Parathyroid adenoma (tissue), 2 donors: Measurements from ENCODE around the gene METTL25B.

Experiments
- H2AFZ ChIP-seq: fragments of 300-600 bp; sonication (generic); one replicate; pipeline ENCODE4 v1.7.0; 2017; ENCODE audit warnings: antibody characterized with exemption, mild to moderate bottlenecking
- H3K27ac ChIP-seq: fragments of 300-600 bp; sonication (generic); one replicate; pipeline ENCODE4 v1.7.0; 2017
- H3K27me3 ChIP-seq: fragments of 300-600 bp; sonication (generic); one replicate; pipeline ENCODE4 v1.7.0; 2017; ENCODE audit warnings: low read length; ENCODE audit not compliant: control insufficient read depth, insufficient read depth
- H3K36me3 ChIP-seq: fragments of 300-600 bp; sonication (generic); one replicate; pipeline ENCODE4 v1.7.0; 2017; ENCODE audit warnings: low read length; ENCODE audit not compliant: control insufficient read depth, insufficient read depth
- H3K4me1 ChIP-seq: fragments of 300-600 bp; sonication (generic); one replicate; pipeline ENCODE4 v1.7.0; 2017; ENCODE audit warnings: control low read depth
- H3K4me2 ChIP-seq: fragments of 300-600 bp; sonication (generic); one replicate; pipeline ENCODE4 v1.7.0; 2017; ENCODE audit warnings: low read length
- H3K4me3 ChIP-seq: fragments of 300-600 bp; sonication (generic); one replicate; pipeline ENCODE4 v1.7.0; 2017; ENCODE audit warnings: low read depth, low read length
- H3K79me2 ChIP-seq: fragments of 300-600 bp; sonication (generic); one replicate; pipeline ENCODE4 v1.7.0; 2017; ENCODE audit warnings: control low read depth
- H3K9ac ChIP-seq: fragments of 300-600 bp; sonication (generic); one replicate; pipeline ENCODE4 v1.7.0; 2017; ENCODE audit warnings: mild to moderate bottlenecking
- H3K9me3 ChIP-seq: fragments of 300-600 bp; sonication (generic); one replicate; pipeline ENCODE4 v1.7.0; 2017; ENCODE audit warnings: low read length; ENCODE audit not compliant: control insufficient read depth
- CTCF ChIP-seq: fragments of 300-600 bp; sonication (generic); IDR thresholded peaks from one replicate; pipeline ENCODE4 v1.7.0; 2017; ENCODE audit warnings: antibody characterized with exemption, mild to moderate bottlenecking
- donor health status: primary hyperparathyroidism.

Gene METTL25B

GRCh38 chr1:156721535-156721934, 6.7 kb upstream of the METTL25B start:
- H3K9me3 ChIP-seq: no peaks in the 10 kb centered on the region
- H3K79me2 ChIP-seq: peaks cover 14% of the 10 kb centered on the region
- no peak overlapping the region for H3K27ac ChIP-seq
- no peak overlapping the region for H3K9ac ChIP-seq
- H3K27me3 ChIP-seq: no peaks in the 10 kb centered on the region
- H3K4me2 ChIP-seq: no peak overlapping the region
- no peaks in the 10 kb centered on the region for H3K4me1 ChIP-seq
- H2AFZ ChIP-seq: no peak overlapping the region
- no peak for TF ChIP-seq CTCF
- H3K36me3 ChIP-seq: no peaks in the 10 kb centered on the region
- H3K4me3 ChIP-seq: no peak overlapping the region

GRCh38 chr1:156725683-156726280, 2.5 kb upstream of the METTL25B start:
- no peaks in the 10 kb centered on the region for H3K4me1 ChIP-seq

GRCh38 chr1:156726549-156727226, 1.6 kb upstream of the METTL25B start:
- Histone ChIP-seq H3K27ac (no peak overlapping the region), H3K27me3 (no peaks in the 10 kb centered on the region), H2AFZ (no peak overlapping the region), H3K36me3 (no peaks in the 10 kb centered on the region), H3K4me2 (peak overlapping the region; percentile 63), H3K9me3 (no peaks in the 10 kb centered on the region), H3K9ac (no peak overlapping the region), H3K4me3 (peak overlapping the region; percentile 19), H3K4me1 (no peaks in the 10 kb centered on the region), H3K79me2 (peaks cover 14% of the 10 kb centered on the region)
- peak; percentile 21 for TF ChIP-seq CTCF

More at GRCh38 chr1:156725683-156726280, 2.5 kb upstream of the METTL25B start:
- no peak overlapping the region for H2AFZ ChIP-seq
- H3K9me3 ChIP-seq: no peaks in the 10 kb centered on the region
- H3K27ac ChIP-seq: no peak overlapping the region
- H3K4me2 ChIP-seq: peak overlapping the region; percentile 63
- peak; percentile 82 for TF ChIP-seq CTCF
- H3K27me3 ChIP-seq: no peaks in the 10 kb centered on the region
- H3K79me2 ChIP-seq: peaks cover 14% of the 10 kb centered on the region
- H3K4me3 ChIP-seq: peak overlapping the region; percentile 19
- no peak overlapping the region for H3K9ac ChIP-seq
- no peaks in the 10 kb centered on the region for H3K36me3 ChIP-seq

GRCh38 chr1:156727492-156727891, 777 bp upstream of the METTL25B start:
- H3K4me1 ChIP-seq: no peaks in the 10 kb centered on the region
- H3K27ac ChIP-seq: no peak overlapping the region
- H3K9me3 ChIP-seq: no peaks in the 10 kb centered on the region

More at GRCh38 chr1:156727492-156727891, 777 bp upstream of the METTL25B start:
- Histone ChIP-seq H3K79me2 (peaks cover 14% of the 10 kb centered on the region), H2AFZ (no peak overlapping the region), H3K36me3 (no peaks in the 10 kb centered on the region), H3K4me2 (peak overlapping the region; percentile 69), H3K4me3 (peak overlapping the region; percentile 68), H3K9ac (no peak overlapping the region), H3K27me3 (no peaks in the 10 kb centered on the region)
- TF ChIP-seq CTCF: no peak
